Effector CD8-positive, alpha-beta T cell (primary cell): Measurements from ENCODE around the gene HMGCS2.
"Not testable (repeated sequence)": the region's sequence is repeated elsewhere in the genome, so short reads cannot be mapped to it uniquely, and the experiment has no call there.

ENCODE experiments used
- DNase-seq: peaks from one replicate; lab custom pipeline; 2025; lab: John Stamatoyannopoulos, UW

The HMGCS2 gene

GRCh38 chr1:119790451-119791198 is 21.9 kb upstream of the HMGCS2 start:
- no peak for DNase-seq

GRCh38 chr1:119787776-119788175 is 19.1 kb upstream of the HMGCS2 start:
- no peak for DNase-seq

- DNase-seq, result not testable (repeated sequence)
These were observed 17.9 kb upstream of the HMGCS2 start for GRCh38 chr1:119786473-119787050.

GRCh38 chr1:119786046-119786445 is 17.3 kb upstream of the HMGCS2 start:
- not testable (repeated sequence) for DNase-seq

- DNase-seq, result no peak
These were observed 15.6 kb upstream of the HMGCS2 start for GRCh38 chr1:119784191-119784781.

- no peak for DNase-seq
These were observed 14.9 kb upstream of the HMGCS2 start for GRCh38 chr1:119783354-119784185.

GRCh38 chr1:119782631-119783325 is 14.1 kb upstream of the HMGCS2 start:
- no peak for DNase-seq

GRCh38 chr1:119781434-119782210 is 12.9 kb upstream of the HMGCS2 start:
- no peak for DNase-seq

GRCh38 chr1:119779869-119780356 is 11.2 kb upstream of the HMGCS2 start:
- no peak for DNase-seq

GRCh38 chr1:119778886-119779560 is 10.3 kb upstream of the HMGCS2 start:
- DNase-seq, result no peak

GRCh38 chr1:119778359-119778758 is 9.7 kb upstream of the HMGCS2 start:
- DNase-seq, result no peak

GRCh38 chr1:119774746-119775490 is 6.2 kb upstream of the HMGCS2 start:
- DNase-seq, result no peak

- no peak for DNase-seq
These were observed 5.1 kb upstream of the HMGCS2 start for GRCh38 chr1:119773711-119774241.

GRCh38 chr1:119772298-119772697 is 3.6 kb upstream of the HMGCS2 start:
- no peak for DNase-seq

GRCh38 chr1:119771770-119772169 is 3.1 kb upstream of the HMGCS2 start:
- DNase-seq, result no peak

- DNase-seq, result no peak
These were observed 2.3 kb upstream of the HMGCS2 start for GRCh38 chr1:119771016-119771415.

- DNase-seq, result no peak
These were observed 1.2 kb downstream of the HMGCS2 start for GRCh38 chr1:119767486-119767885.

GRCh38 chr1:119766374-119766794 is 2.3 kb downstream of the HMGCS2 start:
- no peak for DNase-seq

- DNase-seq, result no peak
These were observed 4.5 kb downstream of the HMGCS2 start for GRCh38 chr1:119764220-119764619.
